ENCODE data around the gene MYBBP1A.

- TF ChIP-seq CTCF (IDR thresholded peaks at IDR 0.05) (no peak), JUNB (IDR thresholded peaks at IDR 0.05) (no peak), POLR2A (IDR thresholded peaks at IDR 0.05; ENCODE audit: low read length) (no peak), CHD4 (IDR thresholded peaks at IDR 0.05; ENCODE audit: borderline replicate concordance) (no peak), EHMT2 (IDR thresholded peaks at IDR 0.05; ENCODE audit: low read depth) (no peak), KDM1A (IDR thresholded peaks at IDR 0.05; ENCODE audit: low read depth) (no peak), USF2 (IDR thresholded peaks at IDR 0.05) (no peak), BCL3 (IDR thresholded peaks at IDR 0.05) (no peak), JUN (IDR thresholded peaks at IDR 0.05) (no peak), RAD21 (conservative IDR thresholded peaks at IDR 0.05 in 1 of 2, IDR thresholded peaks at IDR 0.05 in 1 of 2) (no peak)
- TF ChIP-seq, protein P1, sequence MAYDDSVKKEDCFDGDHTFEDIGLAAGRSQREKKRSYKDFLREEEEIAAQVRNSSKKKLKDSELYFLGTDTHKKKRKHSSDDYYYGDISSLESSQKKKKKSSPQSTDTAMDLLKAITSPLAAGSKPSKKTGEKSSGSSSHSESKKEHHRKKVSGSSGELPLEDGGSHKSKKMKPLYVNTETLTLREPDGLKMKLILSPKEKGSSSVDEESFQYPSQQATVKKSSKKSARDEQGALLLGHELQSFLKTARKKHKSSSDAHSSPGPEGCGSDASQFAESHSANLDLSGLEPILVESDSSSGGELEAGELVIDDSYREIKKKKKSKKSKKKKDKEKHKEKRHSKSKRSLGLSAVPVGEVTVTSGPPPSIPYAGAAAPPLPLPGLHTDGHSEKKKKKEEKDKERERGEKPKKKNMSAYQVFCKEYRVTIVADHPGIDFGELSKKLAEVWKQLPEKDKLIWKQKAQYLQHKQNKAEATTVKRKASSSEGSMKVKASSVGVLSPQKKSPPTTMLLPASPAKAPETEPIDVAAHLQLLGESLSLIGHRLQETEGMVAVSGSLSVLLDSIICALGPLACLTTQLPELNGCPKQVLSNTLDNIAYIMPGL (CRISPR knock-in tag; IDR thresholded peaks at IDR 0.05; ENCODE audit: borderline replicate concordance), result no peak
- TF ChIP-seq, protein P2, sequence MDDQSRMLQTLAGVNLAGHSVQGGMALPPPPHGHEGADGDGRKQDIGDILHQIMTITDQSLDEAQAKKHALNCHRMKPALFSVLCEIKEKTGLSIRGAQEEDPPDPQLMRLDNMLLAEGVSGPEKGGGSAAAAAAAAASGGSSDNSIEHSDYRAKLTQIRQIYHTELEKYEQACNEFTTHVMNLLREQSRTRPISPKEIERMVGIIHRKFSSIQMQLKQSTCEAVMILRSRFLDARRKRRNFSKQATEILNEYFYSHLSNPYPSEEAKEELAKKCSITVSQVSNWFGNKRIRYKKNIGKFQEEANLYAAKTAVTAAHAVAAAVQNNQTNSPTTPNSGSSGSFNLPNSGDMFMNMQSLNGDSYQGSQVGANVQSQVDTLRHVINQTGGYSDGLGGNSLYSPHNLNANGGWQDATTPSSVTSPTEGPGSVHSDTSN (IDR thresholded peaks at IDR 0.05), result no peak
Observed at GRCh38 chr17:4588391-4588790, 33.2 kb upstream of the MYBBP1A start.
